Measurements from ENCODE around the gene PSORS1C1. TPM values are rescaled to one million over a fixed set of nuclear protein-coding genes. Genes with fewer than 3 reads are reported as not detected.

PSORS1C1 gene
- total and polyA plus RNA-seq, 2 donors (not counting 1 experiment from before 2014, with no cell fraction given) = 0.40 to 0.66 TPM

DNA sequence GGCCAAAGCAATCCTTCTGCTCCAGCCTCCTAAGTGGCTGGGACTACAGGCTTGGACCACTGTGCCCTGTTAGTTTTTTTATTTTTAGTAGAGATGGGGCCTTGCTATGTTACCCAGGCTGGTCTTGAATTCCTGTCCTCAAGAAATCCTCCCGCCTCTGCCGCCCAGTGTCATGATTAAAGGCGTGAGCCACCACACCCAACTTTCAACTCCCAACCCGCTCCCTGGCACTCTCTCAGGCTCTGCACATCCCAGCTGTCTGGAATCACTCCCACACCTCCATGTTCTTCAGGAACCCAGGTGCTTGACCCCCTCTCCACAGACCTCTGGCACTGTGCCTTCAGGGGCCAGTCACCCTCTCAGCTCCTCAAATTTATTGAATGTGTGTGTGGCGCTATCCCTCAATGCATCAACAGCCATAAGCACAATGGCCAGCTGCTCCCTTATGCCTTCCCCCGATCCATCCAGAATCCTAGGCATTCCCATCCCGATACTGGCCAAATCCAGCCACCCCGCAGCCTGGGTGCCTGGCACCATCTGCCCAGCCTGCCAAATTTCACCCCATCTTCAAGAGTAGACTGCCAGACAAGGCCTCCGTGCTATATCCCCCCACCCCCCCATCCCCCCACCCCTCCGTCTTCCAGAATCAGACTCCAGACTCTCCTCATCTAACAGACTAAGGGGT, 56.5 kb downstream of the PSORS1C1 start:
- no peaks in the 10 kb centered on the region for H3K36me3 ChIP-seq (ENCODE audit: control insufficient read depth, insufficient read depth, low read length)
- H3K27me3 ChIP-seq (ENCODE audit: control insufficient read depth, insufficient read depth, low read length) = no peaks in the 10 kb centered on the region
- H3K9me3 ChIP-seq (ENCODE audit: control insufficient read depth, insufficient read depth, low read depth, low read length) = no peaks in the 10 kb centered on the region
- no peak overlapping the region for H3K4me3 ChIP-seq (replicated peaks in 1 of 4; ENCODE audit: control extremely low read depth in 1 of 4, insufficient read depth in 1 of 4, low read depth in 3 of 4, low read length in 4 of 4)
- no peak for DNase-seq (ENCODE audit: low read depth in 2 of 2)
- no peak overlapping the region for H3K4me2 ChIP-seq (ENCODE audit: extremely low read depth, insufficient read depth, low read length)
- H4K20me1 ChIP-seq (ENCODE audit: control insufficient read depth, extremely low read depth, insufficient read depth, low read length) = no peaks in the 10 kb centered on the region
- no peak for TF ChIP-seq EZH2 (IDR thresholded peaks at IDR 0.05; ENCODE audit: low read length, missing control alignments)
- TF ChIP-seq, protein P1, sequence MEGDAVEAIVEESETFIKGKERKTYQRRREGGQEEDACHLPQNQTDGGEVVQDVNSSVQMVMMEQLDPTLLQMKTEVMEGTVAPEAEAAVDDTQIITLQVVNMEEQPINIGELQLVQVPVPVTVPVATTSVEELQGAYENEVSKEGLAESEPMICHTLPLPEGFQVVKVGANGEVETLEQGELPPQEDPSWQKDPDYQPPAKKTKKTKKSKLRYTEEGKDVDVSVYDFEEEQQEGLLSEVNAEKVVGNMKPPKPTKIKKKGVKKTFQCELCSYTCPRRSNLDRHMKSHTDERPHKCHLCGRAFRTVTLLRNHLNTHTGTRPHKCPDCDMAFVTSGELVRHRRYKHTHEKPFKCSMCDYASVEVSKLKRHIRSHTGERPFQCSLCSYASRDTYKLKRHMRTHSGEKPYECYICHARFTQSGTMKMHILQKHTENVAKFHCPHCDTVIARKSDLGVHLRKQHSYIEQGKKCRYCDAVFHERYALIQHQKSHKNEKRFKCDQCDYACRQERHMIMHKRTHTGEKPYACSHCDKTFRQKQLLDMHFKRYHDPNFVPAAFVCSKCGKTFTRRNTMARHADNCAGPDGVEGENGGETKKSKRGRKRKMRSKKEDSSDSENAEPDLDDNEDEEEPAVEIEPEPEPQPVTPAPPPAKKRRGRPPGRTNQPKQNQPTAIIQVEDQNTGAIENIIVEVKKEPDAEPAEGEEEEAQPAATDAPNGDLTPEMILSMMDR (conservative IDR thresholded peaks at IDR 0.05 in 1 of 2, IDR thresholded peaks at IDR 0.05 in 1 of 2; ENCODE audit: low read depth in 1 of 2, low read length in 2 of 2) = no peak
- no peaks in the 10 kb centered on the region for H3K79me2 ChIP-seq (ENCODE audit: control insufficient read depth, insufficient read depth, low read length)
- H3K27ac ChIP-seq (ENCODE audit: insufficient read depth, low read length) = no peak overlapping the region
- peaks cover 8% of the 10 kb centered on the region for H3K4me1 ChIP-seq (ENCODE audit: control insufficient read depth, extremely low read depth, insufficient read depth, low read length)
- no peak overlapping the region for H2AFZ ChIP-seq (ENCODE audit: low read length)
- H3K9ac ChIP-seq (ENCODE audit: insufficient read depth, low read length) = no peak overlapping the region

DNA sequence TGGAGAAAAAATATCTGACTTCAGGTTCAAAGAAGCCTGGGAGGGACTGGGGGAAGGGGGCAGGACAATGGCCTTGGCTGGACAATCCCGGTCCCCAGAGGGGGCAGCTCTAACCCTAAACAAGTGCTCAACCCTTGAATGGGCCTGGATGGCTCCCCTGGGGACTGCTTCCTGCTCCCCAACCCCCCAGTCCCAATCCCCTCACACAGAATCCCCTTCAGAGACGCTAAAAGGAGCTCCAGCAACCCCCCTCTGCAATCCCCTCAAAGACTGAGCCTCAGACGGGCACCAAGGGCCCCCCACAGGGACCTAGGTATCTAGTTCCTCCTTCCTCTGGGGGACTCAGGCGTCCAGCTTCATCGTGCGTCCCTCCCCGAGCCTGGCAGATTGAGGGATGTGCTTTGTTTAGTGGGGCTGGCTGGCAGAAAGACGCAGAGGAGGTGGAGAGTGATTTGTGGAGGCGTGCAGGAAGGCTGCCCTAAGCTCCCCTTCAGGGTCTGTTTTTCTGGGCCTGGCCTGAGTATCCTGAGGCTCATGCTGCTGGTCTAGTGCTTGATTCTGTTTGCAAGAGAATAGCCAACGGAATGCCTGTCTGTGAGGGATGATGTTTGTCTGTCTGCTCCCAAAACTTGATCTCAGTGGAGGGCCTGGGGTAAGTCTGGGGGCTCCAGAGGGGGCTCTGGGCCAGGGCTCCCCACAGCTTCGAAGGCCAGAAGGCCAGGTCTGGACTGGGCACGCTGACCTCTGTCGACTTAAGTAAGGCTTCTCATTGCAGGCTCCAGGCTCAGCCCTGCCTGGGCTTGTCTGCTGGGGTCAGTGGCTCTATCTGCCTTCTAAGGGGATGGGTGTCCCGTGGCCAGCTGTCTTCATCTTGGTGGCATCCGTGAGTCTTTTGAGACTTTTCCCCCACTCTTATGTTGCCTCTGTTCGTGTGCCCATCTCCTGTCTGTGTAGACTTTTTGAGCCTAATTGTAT, 57.6 kb downstream of the PSORS1C1 start:
- Histone ChIP-seq H4K20me1 (ENCODE audit: control insufficient read depth, extremely low read depth, insufficient read depth, low read length) (no peaks in the 10 kb centered on the region), H3K4me2 (ENCODE audit: extremely low read depth, insufficient read depth, low read length) (no peak overlapping the region), H3K79me2 (ENCODE audit: control insufficient read depth, insufficient read depth, low read length) (no peaks in the 10 kb centered on the region), H3K4me1 (ENCODE audit: control insufficient read depth, extremely low read depth, insufficient read depth, low read length) (peaks cover 11% of the 10 kb centered on the region), H3K27me3 (ENCODE audit: control insufficient read depth, insufficient read depth, low read length) (no peaks in the 10 kb centered on the region), H3K9me3 (ENCODE audit: control insufficient read depth, insufficient read depth, low read depth, low read length) (no peaks in the 10 kb centered on the region), H3K36me3 (ENCODE audit: control insufficient read depth, insufficient read depth, low read length) (no peaks in the 10 kb centered on the region), H3K4me3 (replicated peaks in 1 of 4; ENCODE audit: control extremely low read depth in 1 of 4, insufficient read depth in 1 of 4, low read depth in 3 of 4, low read length in 4 of 4) (no peak overlapping the region), H2AFZ (ENCODE audit: low read length) (no peak overlapping the region), H3K27ac (ENCODE audit: insufficient read depth, low read length) (no peak overlapping the region), H3K9ac (ENCODE audit: insufficient read depth, low read length) (no peak overlapping the region)
- TF ChIP-seq, protein P1 (conservative IDR thresholded peaks at IDR 0.05 in 1 of 2, IDR thresholded peaks at IDR 0.05 in 1 of 2; ENCODE audit: low read depth in 1 of 2, low read length in 2 of 2) = no peak
- TF ChIP-seq EZH2 (IDR thresholded peaks at IDR 0.05; ENCODE audit: low read length, missing control alignments) = no peak
- DNase-seq (ENCODE audit: low read depth in 2 of 2) = no peak

DNA sequence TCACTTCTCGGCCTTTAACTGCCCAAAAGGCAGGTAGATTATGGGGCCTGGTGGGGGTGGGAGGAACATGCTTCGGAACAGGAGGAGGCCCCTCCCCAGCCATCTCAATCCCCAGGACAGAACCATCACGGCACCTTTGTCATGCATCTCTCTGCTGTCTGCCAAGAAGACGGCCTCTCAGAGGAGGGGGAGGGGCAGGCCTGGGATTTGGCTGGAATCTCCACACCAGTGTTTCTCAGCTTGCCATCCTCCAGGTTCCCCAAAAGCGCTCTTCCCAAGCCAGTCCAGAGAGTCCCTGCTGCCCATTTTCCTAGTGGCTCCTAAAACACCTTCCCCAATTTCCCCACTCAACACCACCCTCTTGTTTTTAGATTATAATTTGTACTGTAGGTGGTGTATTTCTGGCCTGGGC, 58.4 kb downstream of the PSORS1C1 start:
- Histone ChIP-seq H3K9me3 (ENCODE audit: control insufficient read depth, insufficient read depth, low read depth, low read length) (no peaks in the 10 kb centered on the region), H3K4me3 (replicated peaks in 1 of 4; ENCODE audit: control extremely low read depth in 1 of 4, insufficient read depth in 1 of 4, low read depth in 3 of 4, low read length in 4 of 4) (no peak overlapping the region), H3K27ac (ENCODE audit: insufficient read depth, low read length) (no peak overlapping the region), H3K4me1 (ENCODE audit: control insufficient read depth, extremely low read depth, insufficient read depth, low read length) (peaks cover 11% of the 10 kb centered on the region), H3K79me2 (ENCODE audit: control insufficient read depth, insufficient read depth, low read length) (no peaks in the 10 kb centered on the region), H3K9ac (ENCODE audit: insufficient read depth, low read length) (no peak overlapping the region), H4K20me1 (ENCODE audit: control insufficient read depth, extremely low read depth, insufficient read depth, low read length) (no peaks in the 10 kb centered on the region), H2AFZ (ENCODE audit: low read length) (no peak overlapping the region), H3K4me2 (ENCODE audit: extremely low read depth, insufficient read depth, low read length) (no peak overlapping the region), H3K27me3 (ENCODE audit: control insufficient read depth, insufficient read depth, low read length) (no peaks in the 10 kb centered on the region), H3K36me3 (ENCODE audit: control insufficient read depth, insufficient read depth, low read length) (no peaks in the 10 kb centered on the region)
- TF ChIP-seq, protein P1 (conservative IDR thresholded peaks at IDR 0.05 in 1 of 2, IDR thresholded peaks at IDR 0.05 in 1 of 2; ENCODE audit: low read depth in 1 of 2, low read length in 2 of 2) = no peak
- no peak for TF ChIP-seq EZH2 (IDR thresholded peaks at IDR 0.05; ENCODE audit: low read length, missing control alignments)
- DNase-seq (ENCODE audit: low read depth in 2 of 2) = no peak
